Right renal pelvis (tissue), 4 donors: Measurements from ENCODE around the gene ZNF574. TPM values are rescaled to one million over a fixed set of nuclear protein-coding genes. Genes with fewer than 3 reads are reported as not detected.

Experiments used
- DNase-seq, 4 donors: peaks; one replicate each; pipeline ENCODE4 v3.0.0-alpha.2; 2013; ENCODE audit warnings: low read depth in 4 of 4, low spot score in 3 of 4, missing footprints in 1 of 4
- polyA plus RNA-seq, 4 donors: library from polyadenylated mRNA; unstranded; fragments of 120-200 nt; gene quantifications; one replicate each; pipeline ENCODE4 v1.2.1, GENCODE V29; 2013; ENCODE audit not compliant: insufficient read length in 4 of 4

ZNF574 gene
- polyA plus RNA-seq, 4 donors, result 14.0 to 18.2 (median 14.7) TPM

DNA sequence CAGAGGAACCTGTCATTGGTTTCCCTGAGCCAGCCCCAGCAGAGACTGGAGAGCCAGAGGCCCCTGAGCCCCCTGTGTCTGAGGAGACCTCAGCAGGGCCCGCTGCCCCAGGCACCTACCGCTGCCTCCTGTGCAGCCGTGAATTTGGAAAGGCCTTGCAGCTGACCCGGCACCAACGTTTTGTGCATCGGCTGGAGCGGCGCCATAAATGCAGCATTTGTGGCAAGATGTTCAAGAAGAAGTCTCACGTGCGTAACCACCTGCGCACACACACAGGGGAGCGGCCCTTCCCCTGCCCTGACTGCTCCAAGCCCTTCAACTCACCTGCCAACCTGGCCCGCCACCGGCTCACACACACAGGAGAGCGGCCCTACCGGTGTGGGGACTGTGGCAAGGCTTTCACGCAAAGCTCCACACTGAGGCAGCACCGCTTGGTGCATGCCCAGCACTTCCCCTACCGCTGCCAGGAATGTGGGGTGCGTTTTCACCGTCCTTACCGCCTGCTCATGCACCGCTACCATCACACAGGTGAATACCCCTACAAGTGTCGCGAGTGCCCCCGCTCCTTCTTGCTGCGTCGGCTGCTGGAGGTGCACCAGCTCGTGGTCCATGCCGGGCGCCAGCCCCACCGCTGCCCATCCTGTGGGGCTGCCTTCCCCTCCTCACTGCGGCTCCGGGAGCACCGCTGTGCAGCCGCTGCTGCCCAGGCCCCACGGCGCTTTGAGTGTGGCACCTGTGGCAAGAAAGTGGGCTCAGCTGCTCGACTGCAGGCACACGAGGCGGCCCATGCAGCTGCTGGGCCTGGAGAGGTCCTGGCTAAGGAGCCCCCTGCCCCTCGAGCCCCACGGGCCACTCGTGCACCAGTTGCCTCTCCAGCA lies 4.2 kb downstream of the ZNF574 start:
- no peak for DNase-seq

DNA sequence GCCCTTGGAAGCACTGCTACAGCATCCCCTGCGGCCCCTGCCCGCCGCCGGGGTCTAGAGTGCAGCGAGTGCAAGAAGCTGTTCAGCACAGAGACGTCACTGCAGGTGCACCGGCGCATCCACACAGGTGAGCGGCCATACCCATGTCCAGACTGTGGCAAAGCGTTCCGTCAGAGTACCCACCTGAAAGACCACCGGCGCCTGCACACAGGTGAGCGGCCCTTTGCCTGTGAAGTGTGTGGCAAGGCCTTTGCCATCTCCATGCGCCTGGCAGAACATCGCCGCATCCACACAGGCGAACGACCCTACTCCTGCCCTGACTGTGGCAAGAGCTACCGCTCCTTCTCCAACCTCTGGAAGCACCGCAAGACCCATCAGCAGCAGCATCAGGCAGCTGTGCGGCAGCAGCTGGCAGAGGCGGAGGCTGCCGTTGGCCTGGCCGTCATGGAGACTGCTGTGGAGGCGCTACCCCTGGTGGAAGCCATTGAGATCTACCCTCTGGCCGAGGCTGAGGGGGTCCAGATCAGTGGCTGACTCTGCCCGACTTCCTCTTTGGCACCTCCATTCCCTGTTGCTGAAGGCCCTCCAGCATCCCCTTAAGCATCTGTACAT lies 4.9 kb downstream of the ZNF574 start:
- no peak for DNase-seq

DNA sequence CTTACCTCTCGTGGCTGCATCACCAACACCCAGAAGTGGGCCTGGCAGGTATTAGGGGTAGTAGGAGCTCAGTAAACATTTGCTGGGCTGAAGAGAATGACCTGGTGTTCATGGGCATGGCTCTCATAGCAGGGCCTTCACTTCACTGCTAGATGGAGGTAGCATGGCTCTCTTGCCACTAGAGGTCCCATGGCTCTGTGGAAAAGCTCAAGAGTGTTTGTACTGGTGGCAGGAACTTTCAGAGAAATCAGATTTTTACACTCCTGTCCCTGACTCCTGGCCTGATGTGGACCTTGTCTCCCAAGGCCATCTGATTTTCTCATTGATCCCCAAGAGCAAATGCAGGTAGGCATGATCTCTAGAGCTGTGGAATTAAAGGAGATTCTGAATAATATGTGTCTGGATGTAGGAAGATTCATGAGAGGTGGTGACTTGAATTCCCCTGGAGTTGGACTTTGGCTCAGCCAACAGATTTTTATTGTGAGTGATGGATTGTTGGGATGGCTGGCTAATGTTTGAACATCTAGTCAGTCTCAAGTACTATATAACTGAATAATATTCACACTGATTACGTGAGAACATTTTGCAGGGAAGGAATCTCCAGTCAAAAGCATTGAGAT lies 5.7 kb downstream of the ZNF574 start:
- DNase-seq, result no peak

DNA sequence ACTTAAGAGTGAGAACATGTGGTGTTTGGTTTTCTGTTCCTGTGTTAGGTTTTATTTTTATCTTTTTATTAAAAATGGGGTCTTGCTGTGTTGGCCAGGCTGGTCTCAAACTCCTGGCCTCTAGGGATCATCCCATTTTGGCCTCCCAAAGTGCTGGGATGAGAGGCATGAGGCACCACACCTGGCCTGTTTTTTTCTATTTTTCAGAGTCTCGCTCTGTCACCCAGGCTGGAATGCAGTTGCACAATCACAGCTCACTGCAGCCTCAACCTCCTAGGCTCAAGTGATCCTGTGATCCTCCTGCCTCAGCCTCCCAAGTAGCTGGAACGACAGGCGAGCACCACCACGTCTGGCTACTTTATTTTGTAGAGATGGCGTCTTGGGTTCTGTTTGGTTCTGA lies 7.6 kb downstream of the ZNF574 start:
- DNase-seq, result no peak

DNA sequence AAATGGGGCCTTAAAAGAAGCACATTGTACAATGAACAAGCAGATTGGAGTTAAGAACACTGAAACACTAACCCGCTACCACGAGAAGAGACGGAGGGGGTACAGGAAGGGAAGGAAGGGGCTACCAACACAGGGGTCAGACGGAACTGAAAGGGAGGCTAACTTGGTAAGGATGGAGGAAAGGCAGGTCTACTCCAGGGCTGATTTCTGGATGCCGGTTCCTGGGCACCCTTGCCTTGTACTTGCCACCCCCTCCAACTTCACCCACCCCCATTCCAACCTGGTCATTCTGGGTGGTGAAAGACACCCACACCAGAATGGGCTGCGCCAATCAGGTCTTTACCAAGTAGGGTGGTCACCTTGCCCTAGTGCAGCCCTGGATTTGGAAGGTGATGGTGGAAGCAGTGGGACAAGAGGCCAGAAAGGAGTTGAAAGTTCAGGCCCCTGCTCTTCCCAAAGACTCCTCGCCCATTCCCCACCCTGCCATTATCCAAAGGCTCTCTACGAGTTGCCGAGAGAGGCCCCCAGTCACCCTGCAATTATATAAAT lies 10.3 kb downstream of the ZNF574 start:
- no peak for DNase-seq

DNA sequence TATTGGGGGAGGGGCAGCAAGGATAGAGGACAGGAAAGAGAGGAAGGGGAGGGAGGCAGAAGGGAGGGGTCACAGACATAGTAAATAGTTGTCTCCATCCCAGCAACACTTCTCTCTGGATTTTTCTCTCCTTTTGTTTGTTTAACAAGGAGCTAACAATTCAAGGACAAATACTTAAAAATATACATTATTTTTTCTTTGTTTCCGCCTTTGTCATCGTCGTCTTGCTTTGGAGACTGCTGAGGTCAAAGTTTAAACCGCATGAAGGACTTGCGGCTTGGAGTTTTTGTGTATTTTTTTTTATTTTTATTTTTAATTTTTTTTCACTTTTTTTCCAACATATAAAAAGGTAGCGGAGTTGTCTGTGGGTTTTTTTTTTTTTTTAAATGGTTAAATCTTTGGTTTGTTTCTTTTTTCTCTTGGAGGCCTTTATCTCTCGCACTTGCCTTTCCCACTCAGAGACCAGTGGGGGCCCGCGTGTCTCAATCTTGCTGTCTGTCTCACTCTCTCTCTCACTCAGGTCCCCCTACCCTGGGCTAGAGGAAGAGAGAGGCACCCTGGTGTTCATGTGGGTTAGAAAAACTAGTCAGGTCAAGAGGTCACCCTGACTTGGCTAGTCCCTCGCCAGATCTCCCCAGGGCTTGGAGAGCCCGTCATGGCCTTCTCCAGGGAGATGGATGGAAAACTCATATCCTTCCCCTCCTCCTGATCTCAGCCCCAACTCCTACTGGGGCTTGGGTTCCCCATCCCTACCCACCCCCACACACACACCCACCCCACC lies 11.0 kb downstream of the ZNF574 start:
- DNase-seq, result no peak

DNA sequence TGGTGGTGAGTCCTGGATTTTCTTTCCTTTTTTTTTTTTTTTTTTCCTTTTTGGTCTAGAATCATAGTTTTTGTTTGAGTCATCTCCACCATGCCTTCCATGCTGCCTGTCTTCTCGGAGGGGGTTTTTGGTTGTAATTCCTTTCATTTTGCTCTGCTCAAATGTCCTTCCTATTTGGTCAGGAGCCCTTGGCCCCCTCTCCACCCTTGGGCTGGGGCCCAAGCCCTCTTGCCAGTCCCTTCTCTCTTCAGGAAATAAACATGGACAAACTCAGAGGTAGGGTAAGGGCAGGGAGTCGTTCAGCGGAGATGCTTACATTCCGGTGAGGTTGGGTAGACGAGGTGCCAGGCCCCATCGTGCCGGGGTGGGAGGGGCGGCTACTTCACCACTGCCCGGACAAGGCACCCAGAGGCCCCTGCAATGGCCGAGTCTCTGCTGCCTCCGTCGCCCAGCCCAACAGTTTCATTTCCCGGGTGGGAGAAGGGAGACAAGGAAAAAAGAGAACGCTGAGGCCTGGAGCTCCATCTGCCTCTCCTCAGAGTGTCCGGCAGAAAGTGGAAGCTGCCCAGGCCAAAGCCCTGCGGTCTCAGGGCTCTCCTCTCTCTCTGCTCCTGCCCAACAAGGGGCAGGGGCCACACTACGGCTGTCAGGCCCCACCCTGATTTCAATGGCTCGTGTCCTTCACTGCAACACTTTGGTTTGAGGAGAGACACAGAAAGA lies 12.7 kb downstream of the ZNF574 start:
- no peak for DNase-seq

DNA sequence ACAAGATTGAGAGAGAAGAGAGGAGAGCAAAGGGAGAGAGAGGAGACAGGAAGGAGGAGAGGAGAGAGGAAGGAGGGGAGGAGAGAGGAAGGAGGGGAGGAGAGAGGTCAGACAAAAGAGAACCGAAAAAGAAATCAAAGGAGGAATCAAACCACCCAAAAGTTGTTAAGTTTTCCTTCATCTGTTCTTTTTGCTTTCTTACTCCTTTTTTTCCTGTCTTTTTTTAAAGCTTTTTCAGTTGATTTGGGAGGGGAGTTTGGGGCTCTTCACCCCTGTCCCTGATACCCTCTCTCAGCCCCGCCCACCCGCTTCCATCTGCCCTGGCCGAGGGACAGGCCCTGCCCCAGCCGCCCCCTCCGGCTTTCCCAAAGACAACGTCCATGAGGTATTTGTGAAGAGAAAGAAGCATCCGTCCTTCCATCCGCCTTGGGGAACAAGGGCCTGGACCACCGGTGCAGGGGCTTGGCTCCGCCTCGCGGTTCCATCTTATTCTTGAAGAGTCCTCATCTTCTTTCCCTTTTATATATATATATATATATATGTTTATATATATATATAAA lies 13.3 kb downstream of the ZNF574 start:
- DNase-seq, result no peak

DNA sequence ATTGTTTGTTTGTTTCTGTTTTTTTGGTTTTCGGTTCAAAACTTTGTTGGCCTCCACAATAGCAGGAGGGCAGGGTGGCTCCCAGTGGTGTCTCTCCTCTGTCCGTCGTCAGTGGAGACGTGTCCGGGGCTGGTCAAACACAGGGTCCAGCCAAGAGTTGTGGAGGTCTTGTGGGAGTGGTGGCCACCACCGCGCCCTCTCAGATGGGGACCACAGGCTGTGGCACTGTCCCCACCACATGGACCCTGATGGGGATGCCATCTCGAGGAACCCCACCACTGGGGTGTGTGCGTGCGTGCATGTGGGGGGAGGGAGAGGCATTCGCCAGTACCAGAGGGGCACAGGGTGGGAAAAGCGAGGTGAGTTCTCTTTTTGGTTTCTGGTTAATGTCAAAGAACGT lies 13.8 kb downstream of the ZNF574 start:
- DNase-seq, result no peak

DNA sequence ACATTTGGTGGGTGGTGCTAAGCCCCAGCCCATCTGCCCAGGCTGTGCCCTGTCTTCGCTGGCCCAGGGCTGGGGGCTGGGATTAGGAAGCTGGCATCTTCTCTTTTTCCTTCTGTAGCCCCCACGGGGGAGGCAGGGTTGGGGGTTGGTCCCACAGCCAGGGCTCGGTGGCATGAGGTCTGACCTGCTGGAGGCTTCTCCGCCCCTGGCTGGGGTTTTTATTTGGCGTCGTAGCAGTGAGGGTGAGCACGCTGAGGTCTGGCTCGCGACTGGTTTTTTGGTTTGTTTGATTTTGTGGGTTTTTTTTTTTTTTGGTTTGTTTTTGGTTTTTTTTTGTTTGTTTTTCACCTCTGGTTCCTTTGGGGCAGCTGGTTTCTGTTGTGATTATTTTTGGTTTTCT lies 14.7 kb downstream of the ZNF574 start:
- no peak for DNase-seq

DNA sequence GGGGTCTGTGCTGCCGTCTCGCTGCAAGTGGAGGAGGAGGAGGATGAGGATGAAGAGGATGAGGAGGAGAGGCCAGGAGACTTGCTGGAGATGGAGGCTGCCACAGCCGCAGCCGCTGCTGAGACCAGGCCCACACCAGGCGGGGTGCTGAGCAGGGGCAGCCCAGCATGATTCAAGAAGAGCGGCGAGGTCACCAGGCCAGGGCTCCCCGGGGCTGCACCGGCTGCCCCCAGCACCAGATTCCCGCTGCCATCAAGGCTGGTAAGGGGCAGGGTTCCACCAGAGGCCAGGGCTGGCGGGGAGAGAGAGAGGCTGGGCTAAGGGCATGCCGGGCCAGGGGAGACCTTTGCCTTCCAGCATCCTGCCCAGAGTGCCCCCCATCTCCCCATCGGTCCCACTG lies 15.3 kb downstream of the ZNF574 start:
- no peak for DNase-seq

DNA sequence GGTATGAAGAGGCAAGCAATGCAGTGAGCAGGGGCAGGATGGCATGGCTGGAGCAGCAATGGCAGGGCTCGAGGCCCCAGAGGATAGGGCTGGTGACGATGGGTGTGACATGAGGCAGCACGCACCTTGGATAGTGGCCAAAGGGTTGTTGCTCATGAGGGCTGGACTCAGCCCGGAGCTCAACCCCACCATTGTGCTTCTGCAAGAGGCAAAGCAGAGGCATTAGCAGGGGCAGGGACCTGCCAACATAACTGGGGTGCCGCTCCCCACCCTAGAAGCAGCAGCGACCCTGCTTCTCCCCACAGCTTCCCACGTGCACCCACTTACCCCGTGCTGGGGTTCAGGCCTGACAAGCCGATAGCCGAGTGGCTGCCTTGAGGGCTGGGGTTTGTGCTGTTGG lies 15.8 kb downstream of the ZNF574 start:
- DNase-seq, result no peak

DNA sequence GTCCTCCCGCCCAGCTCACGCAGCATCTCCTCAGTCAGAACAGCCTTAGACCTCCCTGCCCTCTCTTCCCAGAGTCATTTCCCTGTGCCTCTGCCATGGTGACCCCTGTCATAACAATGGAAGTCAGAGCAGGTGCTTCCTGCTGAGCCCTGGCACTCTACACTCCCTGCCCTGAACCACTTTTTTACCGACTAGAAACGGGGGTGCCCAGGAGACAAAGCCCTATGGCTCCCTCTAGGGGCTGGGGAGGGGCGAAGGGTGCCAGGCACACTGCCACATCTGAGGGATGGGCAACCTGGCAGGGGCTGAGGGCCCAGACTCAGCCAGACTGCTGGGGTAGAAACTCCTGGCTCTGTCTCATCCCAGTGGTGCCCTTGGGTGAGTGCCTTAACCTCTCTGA lies 16.4 kb downstream of the ZNF574 start:
- no peak for DNase-seq

DNA sequence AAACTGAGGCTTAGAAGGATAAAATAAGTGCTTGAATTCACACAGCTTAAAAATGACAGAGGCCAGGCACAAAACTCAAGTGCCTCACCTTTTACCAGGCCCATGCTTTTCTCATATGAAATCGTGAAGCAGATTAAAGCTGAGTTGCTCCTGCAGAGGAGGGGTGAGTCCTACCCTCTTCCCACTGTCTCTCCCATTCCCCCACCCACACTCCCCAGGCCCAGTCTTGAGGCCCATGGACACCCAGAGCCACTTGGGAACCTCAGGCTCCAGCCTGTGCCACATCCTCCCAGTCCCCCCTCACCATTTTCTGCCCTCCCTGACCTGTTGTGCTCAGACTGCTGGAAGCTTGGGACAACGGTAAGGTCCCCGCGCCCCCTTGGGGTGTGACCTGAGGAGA lies 17.5 kb downstream of the ZNF574 start:
- no peak for DNase-seq

DNA sequence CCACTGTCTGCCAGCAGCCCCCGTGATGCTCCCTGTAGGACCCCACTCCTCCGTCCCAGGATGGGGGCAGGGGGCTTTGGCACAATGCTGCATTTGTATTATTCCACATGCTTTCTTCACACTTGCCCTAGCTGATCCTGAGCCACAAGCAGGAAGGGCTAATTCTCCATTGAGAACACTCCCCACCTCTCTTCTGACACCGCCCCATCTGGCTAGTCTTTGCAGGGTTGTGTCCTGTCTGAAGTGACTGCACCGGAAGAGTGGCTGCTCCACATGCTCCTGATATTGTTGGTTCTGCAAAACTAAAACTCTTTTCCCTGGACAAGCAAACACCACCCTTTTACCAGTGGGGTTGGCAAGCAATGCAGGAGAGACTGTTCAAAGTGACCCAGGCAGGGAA lies 18.0 kb downstream of the ZNF574 start:
- DNase-seq, result no peak

DNA sequence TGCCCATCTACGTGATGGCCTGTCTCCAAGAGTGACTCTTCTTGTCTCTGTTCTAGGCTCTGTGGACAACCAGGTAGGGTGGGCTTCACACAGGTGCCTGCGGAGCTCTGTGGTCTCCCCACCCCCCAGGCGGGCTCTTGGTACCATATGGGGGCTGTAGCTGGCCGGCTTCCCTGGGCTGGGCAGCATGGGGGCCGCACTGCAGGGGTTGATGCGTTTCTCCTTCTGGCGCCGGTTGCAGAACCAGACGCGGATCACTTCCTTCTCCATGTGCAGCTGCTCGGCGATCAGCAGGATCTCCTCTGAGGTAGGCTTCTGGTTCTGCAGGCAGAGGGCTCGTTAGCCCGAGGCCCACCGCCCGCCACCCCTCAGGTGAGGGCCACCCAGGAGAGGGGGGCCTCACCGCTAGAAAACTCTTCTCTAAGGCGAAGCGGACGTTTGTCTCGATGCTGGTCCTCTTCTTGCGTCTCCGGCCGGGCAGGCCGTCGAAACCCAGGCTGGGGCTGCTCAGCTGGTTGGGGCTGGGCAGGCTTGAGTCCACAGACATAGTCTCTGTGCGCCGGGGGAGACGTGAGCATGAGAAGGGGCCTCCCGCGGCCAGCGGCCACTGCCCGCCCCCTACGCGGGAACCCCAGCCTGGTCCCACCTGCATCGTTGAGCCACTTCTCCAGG lies 19.3 kb downstream of the ZNF574 start:
- no peak for DNase-seq

DNA sequence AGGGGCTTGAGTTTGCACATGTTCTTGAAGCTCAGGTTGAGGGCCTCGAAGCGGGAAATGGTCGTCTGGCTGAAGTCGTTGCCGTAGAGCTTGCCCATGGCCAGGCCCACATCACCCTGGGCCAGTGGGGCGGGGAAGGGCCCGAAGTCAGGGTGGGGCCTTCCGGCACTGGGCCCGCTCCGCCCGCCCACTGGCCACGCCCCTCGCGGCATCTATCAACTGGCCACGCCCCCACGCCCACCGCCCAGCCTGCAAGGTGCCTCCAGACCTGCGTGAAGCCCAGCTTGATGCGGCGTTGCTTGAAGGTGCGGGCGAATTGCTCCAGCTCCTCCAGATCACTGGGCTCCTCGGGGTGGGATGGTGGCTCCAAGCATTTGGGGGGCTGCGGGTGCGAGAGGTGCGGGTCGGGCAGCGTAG lies 19.9 kb downstream of the ZNF574 start:
- DNase-seq, result no peak

DNA sequence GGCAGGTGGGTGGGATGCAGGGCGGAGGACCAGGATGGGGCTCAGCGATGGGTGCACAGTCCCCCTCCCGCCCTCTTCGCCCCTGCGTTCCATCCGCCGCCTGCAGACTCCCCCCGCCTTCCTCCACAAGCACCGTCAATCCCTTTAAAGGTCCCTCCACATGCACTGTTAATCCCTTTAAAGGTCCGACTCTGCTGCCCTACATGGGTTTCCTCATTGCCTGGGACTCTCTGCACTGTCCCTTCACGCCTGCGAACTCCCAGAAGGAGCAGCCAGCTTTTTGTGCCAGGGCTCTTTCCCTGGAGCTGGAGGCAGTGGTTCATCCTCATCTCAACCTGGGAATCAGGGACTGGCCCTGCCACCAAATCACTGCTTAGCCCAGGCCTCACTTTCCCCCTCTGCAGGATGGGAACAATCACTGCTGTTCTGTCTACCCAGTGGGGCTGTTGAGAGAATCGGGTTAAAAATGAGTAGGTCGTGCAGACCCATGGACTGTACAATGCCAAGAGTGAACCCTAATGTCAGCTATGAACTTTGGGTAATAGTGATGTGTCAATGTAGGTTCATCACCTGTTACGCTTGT lies 20.4 kb downstream of the ZNF574 start:
- DNase-seq, result no peak

DNA sequence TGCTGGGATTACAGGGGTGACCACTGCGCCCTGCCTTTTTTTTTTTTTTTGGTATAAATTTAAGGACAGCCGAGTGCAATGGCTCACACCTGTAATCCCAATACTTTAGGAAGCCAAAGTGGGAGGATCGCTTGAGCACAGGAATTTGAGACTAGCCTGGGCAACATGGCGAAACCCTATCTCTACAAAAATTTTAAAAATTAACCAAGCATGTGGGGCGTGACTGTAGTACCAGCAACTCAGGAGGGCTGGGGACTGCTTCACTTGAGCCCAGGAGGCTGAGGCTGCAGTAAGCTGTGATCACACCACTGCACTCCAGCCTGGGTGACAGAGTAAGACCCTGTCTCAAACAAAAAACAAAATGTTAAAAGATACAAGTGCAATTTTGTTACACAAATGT lies 21.5 kb downstream of the ZNF574 start:
- DNase-seq, result no peak
